ENCODE data around the gene NAGPA.

- no peak for TF ChIP-seq CTCF (IDR thresholded peaks at IDR 0.05)
- no peak for TF ChIP-seq POLR2A (IDR thresholded peaks at IDR 0.05)
Measured at GRCh38 chr16:5036228-5037156, 2.8 kb upstream of the NAGPA start.

Measured in lower leg skin (tissue), 3 donors.